NCI-H82 treated with DMSO at 0.1 percent for 48 hours (cell line): Measurements from ENCODE around the gene CHST6.
"Not testable (repeated sequence)": the region's sequence is repeated elsewhere in the genome, so short reads cannot be mapped to it uniquely, and the experiment has no call there.

Experiments used
- DNase-seq: peaks from one replicate; lab custom pipeline; 2025; ENCODE audit not compliant: unreplicated experiment; lab: John Stamatoyannopoulos, UW

Gene CHST6

DNA sequence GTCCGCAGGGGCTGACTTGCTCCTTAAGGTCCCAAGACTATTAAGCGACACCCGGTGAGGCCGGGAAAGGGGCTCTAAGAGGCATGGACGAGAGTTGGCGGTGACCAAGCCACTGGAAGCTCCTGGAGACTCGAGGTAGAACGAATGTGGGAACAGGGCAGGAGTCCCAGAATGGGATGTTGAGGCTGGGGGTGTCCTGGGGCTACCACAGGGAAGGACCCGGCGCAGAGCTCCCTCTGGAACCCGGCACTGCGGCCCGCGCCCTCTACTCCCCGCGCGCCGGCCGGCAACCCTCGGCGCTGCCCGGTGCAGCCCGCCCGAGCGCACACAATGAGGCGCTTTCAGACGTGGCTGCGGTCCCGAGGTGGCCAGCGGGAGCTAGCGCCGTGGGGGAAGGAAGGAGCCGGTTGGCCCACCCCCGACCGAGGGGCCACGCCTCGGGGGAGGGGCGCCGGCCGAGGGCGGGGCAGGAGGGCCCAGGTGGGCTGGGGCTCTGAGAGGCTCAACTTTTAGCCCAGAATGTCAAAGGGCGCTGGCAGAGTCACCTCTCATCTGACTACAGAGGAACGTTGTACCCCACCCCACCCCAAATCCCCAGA lies at the start of gene CHST6:
Gene CHST6, minus strand, starts transcription at position 366 of the 599 bp plus-strand sequence. CDS start 15,613 bp downstream, outside the sequence.
- no peak for DNase-seq

DNA sequence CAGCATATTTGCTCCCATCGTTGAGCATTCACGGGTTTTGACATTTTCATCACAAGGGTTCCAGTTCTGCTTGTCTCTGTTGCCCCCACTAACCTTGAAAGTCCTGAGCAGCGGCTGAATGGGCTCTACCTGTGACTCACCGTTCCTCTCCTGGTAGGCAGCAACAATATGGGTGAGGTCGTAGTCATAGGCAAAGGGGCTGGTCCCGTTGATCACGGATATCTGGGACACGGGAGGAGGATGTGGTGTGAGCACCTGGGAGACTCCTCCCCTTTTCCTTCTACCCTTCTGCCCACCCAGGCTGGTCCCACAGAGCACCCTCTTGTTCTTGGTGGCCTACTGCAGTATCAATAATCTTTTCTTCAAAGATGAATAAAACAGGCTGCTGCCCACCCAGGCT lies 47.2 kb upstream of the CHST6 start:
- not testable (repeated sequence) for DNase-seq

DNA sequence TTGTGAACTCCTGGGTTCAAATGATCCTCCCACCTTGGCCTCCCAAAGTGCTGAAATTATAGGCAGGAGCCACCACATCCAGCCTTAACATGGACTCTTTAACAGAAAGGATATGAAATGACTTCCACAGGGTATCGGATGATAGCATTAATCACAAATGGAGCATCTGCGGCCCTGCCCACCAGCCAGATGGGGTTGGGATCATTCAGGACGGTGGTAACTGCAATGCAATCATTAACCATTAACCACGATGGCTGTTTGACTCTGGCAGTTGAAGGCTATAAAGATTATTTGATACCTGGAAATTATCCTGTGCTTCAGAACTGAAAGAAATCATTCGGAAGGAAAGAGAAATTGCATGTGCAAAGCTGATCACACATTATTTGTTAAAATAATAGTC lies 46.0 kb upstream of the CHST6 start:
- no peak for DNase-seq

DNA sequence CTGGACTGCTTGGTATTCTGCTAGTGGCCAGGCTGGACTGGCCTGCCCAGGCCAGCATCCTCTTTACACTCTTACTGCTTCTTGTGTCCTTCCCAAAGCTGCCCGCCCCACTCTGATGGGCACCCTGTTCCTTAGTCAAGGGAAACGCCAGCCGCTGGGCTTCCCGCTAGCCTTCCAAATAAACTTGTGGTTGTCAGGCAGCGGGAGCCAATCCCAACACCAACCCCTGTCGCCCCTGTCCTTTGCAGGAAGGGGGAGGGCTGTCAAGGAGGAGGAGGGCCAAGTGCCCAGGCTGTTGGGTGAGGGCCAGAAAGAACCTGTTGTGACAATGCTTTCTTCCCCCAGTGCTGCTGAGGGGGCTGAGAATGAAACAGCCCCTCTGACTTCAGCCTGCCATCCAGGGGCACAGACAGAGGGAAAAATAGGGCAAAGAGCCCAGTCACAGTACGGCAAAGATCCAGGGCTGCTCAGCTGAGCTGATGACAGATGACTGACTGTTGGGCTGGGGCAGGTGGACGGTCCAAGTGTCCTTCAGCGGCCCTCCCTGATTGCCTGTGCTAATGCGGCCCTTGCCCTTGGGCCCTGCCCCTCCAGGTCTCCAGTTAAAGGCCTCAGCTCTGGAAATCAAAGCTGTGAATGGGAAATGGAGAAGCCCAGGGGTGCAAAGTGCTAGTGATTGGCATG lies 43.8 kb upstream of the CHST6 start:
- DNase-seq, result not testable (repeated sequence)

DNA sequence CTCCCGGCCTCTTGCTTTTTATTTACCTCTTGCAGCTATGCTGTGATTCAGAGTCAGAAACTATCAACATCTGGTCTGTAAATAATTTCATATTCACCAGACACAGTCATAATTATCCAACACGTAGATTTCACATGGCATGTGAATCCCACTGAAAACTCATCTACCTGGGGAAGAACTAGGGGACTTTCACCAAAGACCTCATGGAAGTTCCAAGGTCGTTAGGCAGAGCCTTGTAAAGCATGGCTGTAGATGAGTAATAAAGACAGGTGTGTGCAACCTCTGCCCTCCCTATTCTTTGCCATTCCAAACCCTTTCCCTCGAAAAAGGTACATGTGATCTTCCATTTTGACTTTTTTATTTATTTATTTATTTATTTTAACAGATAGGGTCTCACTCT lies 42.5 kb upstream of the CHST6 start:
- no peak for DNase-seq

DNA sequence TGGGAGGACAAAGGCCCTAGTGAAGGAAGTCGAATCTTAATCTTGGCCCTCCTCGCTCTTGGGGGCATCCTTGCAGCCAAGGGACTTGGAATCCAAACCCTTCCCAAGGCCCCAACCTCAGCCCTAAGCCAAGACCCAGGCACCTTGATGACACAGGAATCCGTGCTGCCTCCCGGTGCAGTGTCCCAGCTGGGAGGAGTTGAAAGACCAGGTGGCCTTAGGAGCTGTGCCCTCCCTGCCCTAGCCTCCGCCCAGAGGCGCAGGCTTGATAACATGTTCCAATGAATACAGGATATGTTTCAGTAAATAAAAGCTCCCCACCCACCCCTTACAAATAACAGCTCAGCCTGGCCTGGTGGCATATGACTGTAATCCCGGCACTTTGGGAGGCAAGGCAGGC lies 40.7 kb upstream of the CHST6 start, which contains the start of gene CHST5:
Gene CHST5, minus strand, starts transcription at position 208 of the 400 bp plus-strand sequence. CDS start 5,724 bp downstream, outside the sequence.
- DNase-seq, result no peak

DNA sequence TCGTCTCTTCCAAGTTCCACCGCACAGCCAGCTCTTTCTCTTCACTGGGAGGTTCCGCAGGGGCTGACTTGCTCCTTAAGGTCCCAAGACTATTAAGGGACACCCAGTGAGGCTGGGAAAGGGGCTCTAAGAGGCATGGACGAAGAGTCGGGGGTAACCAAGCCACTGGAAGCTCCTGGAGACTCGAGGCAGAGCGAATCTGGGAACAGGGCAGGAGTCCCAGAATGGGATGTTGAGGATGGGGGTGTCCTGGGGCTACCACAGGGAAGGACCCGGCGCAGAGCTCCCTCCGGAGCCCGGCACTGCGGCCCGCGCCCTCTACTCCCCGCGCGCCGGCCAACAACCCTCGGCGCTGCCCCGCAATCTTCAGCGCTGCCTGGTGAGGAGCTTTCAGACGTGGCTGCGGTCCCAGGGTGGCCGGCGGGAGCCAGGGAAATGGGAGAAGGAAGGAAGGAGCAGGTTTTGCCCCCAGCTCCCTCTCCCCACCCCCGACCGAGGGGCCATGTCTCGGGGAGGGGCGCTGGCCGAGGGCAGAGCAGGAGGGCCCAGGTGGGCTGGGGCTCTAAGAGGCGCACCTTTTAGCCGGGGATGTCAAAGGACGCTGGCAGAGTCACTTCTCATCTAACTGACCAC lies 40.1 kb upstream of the CHST6 start:
- no peak for DNase-seq

DNA sequence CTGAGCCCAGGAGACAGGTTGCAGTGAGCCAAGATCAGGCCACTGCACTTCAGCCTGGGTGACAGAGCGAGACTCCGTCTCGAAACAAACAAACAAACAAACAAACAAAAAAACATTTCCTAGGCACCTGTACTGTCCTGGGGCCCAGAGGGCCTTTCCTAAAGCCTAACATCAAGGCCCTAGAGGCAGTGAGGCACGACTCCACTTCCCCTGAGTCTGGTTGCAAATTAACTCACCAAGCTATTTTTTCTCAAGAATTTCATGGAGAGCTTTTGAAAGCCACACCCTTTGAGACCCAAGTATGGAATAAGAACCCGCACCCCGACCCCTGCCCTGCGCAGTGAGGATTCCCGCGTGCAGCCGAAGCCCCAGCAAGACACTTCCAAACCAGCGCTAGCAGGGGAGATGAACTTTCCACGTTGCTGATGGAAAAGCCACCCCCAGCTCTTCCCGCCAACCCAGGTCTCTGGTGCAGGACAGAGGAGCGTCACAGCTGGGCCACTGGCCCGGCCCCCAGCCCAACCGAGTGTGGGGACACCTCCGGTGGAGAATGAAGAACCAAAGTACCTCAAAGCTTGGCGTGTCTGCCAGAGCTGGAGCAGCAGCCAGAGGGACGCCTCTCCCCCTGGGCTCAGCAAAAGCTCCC lies 39.4 kb upstream of the CHST6 start:
- DNase-seq, result no peak

DNA sequence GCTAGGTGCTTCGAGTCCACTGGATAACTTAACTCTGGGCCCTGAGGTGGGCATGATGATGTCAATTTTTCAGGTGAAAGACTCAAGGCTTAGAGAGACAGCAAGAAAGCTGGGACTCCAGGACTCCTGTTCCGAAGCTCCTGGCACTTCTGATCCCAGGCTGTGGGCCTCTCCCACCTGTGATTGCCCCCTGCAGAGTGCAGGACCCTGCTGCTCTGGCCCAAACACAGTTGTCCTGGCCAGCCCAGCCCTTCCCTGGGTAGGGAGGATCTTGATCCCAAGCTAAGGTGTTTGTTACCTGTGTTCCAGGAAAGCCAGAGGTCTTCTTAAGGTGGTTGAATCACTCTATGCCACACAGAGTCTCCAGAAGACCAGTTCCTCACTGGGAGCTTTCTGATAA lies 37.5 kb upstream of the CHST6 start:
- DNase-seq, result no peak

DNA sequence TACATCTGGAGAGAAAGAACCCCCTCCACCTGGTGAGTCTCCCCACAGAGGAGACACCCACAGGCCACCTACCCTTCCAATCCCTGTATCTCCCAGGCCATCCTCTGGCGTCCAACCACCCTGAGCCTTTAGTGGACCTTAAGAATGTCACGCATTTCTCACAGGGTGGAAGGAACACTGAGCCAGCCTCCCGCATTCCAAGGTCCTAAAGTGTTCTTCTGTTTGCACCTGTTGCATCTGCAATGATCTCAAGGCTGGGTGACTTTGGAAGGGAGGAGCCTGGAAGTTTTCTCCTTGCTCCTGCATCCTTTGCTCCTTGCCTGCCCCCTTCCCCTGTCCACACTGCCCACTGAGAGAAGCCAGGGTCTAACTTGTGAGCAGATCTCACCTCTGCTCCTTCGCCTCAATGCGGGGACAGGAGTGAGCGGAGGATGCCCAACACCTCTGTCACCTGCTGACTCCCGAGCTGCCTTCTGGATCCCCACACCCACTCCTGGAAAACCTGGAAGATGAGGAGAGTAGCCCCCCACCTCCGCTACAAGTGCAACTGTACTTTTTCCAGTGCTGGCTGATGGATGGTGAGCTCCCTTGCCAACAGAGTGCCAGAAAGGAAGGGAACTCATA lies 37.0 kb upstream of the CHST6 start:
- no peak for DNase-seq

DNA sequence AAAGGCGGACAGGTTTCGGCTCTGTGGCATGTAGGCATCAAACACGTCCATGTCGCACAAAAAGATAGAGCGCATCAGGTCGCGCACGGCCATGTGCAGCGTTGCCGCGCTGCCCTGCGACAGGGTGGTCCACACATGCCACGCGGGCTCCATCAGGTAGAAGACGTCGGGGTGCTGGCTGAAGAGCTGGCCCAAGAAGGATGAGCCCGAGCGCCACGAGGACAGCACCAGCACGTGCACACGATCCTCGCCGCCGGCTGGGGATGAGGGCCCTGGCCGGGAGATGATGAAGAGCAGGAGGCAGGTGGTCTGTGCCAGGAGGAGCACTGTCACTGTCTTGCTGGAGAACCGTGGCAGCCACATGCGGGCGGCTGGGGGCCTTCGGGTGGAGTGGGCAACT lies 34.7 kb upstream of the CHST6 start:
- no peak for DNase-seq

DNA sequence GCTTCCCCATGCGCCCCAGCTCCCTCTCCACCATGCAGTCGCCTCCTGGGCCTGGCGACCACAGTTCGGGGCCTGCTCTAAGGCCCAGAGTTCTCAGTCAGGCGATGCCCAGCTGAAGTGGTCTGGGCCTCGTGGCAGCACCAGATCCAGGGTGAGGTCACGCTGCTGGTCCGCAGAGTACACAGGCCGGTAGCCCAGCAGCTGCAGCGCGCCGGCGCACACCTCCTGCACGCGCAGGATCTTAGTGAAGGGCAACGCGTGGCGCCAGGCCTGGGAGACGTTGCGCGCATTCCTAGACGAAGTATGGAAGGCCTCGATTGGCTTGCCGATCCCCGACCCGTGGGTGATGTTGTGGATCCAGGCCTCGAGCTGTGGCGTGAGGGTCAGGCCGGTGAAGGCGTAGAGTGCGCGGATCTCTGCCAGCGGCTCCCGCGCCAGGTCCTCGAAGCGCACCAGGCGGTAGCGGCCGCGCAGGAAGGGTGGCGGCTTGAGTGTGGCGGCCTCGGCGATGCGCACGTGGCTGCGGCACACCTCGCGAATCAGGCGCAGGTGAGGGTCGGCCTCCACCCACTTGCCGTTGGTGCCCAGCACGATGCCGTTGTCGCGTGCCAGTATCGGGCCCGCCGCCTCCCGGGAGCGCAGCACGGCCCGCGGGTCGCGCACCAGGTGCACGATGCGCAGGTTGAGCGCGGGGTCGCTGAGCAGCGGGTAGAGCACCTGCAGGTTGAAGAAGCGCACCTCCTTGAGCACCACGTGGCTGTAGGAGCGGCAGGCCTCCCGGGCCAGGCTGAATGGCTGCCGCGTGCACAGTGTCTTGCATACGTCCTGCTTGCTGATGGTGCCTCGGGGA lies 34.0 kb upstream of the CHST6 start:
- DNase-seq, result no peak

DNA sequence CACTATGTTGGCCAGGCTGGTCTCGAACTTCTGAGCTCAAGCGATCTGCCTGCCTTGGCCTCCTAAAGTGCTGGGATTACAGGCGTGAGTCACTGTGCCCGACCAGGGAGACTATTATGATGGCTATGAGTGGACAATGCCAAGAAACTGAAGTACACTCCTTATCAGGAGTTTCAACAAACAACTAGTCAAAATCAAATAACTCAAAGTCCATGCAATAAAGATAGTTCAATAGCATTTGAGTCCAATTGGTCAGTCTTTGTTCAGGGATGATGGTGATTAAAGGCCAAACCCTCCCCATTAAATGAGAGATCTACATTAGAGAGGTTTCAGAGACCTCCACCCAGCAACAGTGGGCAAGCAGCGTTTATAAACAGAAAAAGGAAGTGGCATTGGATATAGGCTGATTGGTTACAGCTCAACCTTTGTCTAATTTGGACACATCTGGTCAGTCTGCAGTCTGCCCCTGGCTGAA lies 32.6 kb upstream of the CHST6 start:
- no peak for DNase-seq

DNA sequence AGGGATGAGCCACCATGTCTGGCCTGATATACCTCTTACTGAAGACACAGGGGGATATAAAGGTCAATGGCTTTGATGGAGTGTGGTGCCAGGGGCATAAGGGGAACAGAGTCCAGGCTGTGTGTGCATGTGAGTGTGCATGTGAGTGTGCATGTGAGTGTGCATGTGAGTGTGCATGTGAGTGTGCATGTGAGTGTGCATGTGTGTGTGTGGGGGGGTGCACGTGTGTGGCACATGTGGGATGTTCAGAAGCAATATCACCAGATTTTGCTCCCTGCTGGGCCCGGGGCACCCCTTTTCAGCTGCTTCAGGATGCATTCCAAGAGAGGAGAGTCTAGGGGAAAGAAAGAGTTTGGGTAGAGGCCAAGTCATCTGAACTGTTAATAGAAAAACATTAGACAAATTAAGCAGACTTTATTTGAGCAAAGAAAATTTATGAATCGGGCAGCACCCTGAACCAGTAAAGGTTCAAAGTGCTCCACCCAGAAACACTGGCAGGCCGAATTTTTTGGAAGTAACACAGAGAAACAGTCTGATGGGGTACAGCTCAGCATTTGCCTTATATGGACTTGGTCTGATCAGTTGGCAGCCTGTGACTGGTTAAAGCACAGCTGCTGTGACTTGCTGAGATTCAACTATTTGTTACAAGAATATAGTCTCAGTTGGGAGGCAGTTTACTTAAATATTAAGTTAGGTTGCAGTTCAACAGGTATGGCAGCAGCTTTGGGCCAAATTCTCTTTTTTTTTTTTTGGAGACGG lies 31.0 kb upstream of the CHST6 start:
- DNase-seq, result no peak

DNA sequence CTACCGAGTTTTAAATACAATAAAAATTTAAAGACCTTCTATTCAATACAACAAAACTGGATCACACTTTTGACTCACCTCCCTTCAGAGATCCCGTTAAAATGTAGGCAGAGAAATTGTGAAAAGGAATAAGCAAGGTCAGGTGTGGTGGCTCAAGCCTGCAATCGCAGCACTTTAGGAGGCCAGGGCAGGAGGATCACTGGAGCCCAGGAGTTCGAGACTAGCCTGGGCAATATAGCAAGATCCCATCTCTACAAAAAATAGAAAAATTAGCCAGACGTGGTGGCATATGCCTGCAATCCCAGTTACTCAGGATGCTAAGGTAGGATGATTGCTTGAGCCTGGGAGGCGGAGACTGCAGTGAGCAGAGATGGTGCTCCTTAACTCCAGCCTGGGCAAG lies 23.9 kb upstream of the CHST6 start:
- no peak for DNase-seq

DNA sequence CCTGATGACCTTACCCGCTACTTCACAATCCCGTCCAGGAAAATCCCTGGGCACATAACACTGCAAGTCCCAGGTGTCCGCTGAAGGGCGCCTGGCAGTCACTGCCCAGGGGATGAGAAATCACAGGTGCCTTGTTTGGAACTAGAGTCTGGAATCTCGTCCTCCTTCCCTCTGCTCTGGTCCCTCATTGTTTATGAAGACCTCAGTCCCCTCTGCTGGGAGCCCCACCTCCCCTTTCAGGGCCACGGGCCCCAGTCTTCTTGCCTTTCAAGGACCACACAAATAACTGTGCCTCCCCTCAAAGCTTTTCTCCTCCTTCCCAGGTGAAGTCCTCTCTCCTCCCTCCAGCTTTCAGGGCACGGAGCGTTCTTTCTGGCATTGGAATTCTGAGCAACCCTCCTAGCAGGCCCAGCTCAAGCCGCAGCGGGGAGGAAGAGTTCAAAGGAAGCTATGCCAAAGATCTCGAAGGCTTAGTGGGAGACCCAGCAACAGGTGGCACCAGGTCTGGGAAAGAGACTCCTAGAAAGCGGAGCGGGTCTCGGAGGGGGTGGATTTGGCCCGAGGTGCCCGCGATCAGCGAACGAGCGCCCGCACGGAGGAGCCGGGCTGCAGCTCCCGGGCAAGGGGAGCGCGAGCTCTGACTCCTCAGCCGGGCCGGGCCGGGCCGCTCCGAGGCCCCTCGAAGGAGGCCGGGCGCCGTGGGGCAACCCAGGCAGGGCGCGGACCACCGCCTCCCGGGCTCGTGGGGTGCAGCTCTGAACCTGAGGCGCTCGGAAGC lies 21.1 kb upstream of the CHST6 start:
- not testable (repeated sequence) for DNase-seq

DNA sequence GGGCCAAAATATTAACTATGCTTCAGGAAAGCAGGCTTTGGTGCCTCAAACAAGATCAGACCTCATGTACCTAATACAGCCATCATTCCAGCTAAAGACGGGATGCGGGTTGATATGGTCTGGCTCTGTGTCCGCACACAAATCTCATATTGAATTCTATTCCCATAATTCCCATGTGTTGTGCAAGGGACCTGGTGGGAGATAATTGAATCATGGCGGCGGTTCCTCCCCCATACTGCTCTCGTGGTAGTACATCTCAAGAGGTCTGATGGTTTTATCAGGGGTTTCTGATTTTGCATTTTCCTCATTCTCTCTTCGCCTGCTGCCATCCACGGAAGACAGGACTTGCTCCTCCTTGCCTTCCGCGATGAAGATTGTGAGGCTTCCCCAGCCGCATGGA lies 19.1 kb upstream of the CHST6 start:
- no peak for DNase-seq

DNA sequence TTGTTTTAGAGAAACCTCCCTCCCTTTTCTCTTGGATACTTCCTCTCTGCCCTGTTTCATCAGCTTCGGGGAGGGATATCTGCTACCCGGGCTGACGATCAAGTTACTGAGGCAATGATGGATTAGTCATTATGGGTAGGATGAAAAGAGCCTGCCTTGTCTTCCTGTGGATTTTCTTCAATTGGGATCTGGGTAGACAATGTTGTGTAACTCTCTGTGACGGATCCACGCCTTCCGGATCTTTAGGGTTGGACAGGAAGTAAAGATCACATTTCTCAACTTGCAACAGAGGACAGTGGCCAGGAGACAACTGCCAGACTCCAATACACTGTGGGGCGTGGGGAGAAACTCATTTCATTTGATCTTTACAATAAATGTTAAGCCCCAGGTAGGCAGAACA lies 11.3 kb upstream of the CHST6 start:
- DNase-seq, result no peak

DNA sequence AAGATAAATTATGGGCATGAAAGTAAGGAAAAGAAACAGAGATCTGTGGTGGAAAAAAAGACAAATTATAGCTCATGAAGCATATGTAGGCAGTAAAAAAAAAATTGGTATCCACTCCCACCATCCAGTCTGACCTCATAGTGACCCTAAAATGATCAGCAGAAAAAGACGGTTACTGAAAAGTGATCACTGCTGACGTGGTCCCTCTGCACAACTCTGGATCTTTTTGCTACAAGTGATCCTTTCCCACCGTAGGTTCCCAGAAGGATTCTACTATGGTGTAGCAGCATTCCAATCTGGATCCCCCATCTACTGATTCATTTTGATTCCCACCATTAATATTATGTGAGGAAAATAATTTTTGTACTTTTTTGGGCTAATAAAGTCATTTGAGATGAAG lies 10.9 kb upstream of the CHST6 start:
- no peak for DNase-seq
